Vagina (tissue), 2 donors: ENCODE results near the gene RGPD5.
"Not testable (repeated sequence)": the region's sequence is repeated elsewhere in the genome, so short reads cannot be mapped to it uniquely, and the experiment has no call there.

ENCODE experiments used
- POLR2A ChIP-seq, 2 donors: fragments of 450-650 bp; IDR thresholded peaks; one replicate each; pipeline ENCODE4 v1.6.1; 2017; ENCODE audit warnings: antibody characterized with exemption in 2 of 2, mild to moderate bottlenecking in 2 of 2, moderate library complexity in 2 of 2
- POLR2AphosphoS5 ChIP-seq, 2 donors: sonication (generic); formaldehyde crosslinking; IDR thresholded peaks; one replicate each; pipeline ENCODE4 v1.9.0; 2017; ENCODE audit warnings: antibody characterized with exemption in 2 of 2, mild to moderate bottlenecking in 2 of 2, low read depth in 1 of 2; ENCODE audit not compliant: insufficient read depth in 1 of 2
- TF ChIP-seq, protein P1 (sequence below), 3 experiments: fragments of 450-650 bp in 2 of 3; fragments of 200-600 bp in 1 of 3; sonication (generic) in 1 of 3; IDR thresholded peaks; one replicate each; pipeline ENCODE4 v1.5.1; 2017 to 2019; ENCODE audit warnings: antibody characterized with exemption in 3 of 3, mild to moderate bottlenecking in 2 of 3, moderate library complexity in 2 of 3

- TF ChIP-seq, protein P1, sequence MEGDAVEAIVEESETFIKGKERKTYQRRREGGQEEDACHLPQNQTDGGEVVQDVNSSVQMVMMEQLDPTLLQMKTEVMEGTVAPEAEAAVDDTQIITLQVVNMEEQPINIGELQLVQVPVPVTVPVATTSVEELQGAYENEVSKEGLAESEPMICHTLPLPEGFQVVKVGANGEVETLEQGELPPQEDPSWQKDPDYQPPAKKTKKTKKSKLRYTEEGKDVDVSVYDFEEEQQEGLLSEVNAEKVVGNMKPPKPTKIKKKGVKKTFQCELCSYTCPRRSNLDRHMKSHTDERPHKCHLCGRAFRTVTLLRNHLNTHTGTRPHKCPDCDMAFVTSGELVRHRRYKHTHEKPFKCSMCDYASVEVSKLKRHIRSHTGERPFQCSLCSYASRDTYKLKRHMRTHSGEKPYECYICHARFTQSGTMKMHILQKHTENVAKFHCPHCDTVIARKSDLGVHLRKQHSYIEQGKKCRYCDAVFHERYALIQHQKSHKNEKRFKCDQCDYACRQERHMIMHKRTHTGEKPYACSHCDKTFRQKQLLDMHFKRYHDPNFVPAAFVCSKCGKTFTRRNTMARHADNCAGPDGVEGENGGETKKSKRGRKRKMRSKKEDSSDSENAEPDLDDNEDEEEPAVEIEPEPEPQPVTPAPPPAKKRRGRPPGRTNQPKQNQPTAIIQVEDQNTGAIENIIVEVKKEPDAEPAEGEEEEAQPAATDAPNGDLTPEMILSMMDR (IDR thresholded peaks at IDR 0.05), result not testable (repeated sequence)
- not testable (repeated sequence) for TF ChIP-seq POLR2A (IDR thresholded peaks at IDR 0.05); POLR2AphosphoS5 (IDR thresholded peaks at IDR 0.05; ENCODE audit: insufficient read depth in 1 of 2, low read depth in 1 of 2)
These were observed 12.8 kb upstream of the RGPD5 start for GRCh38 chr2:109781147-109781816.
